A549 (cell line): ENCODE measurements around the gene TTC16. TPM values are rescaled to one million over a fixed set of nuclear protein-coding genes. Genes with fewer than 3 reads are reported as not detected.
A peak's percentile ranks its signal among the peaks of the same experiment; 100 is the strongest.

Source experiments
- ATAC-seq, 2 experiments: fragments of 200-7000 bp in 1 of 2; fragments of >200 bp in 1 of 2; cut with Nextera tagmentation in 1 of 2; cut with Tn5 transposase in 1 of 2; 3 replicates each; pipeline versions ENCODE4 v1.8.0 to v1.9.1; 2018 to 2020; ENCODE audit warnings: mild to moderate bottlenecking in 1 of 2, moderate library complexity in 1 of 2
- CTCF ChIA-PET: fragments of 300-600 bp; sonication (Branson Sonifier 250); formaldehyde crosslinking; extraction: SDS; loops from one replicate; lab custom pipeline; 2021; ENCODE audit warnings: antibody characterized with exemption, inconsistent platforms; lab: Yijun Ruan, JAX
- POLR2A ChIA-PET: fragments of 350-600 bp; formaldehyde crosslinking; extraction: SDS; loops from one replicate; lab custom pipeline; 2021; ENCODE audit warnings: antibody characterized with exemption, inconsistent platforms; lab: Yijun Ruan, JAX
- DNase-seq, 2 experiments: peaks; one replicate each; pipeline versions ENCODE4 v3.0.0 to v3.0.0-alpha.2; 2011 to 2016; ENCODE audit warnings: low read depth in 1 of 2, low spot score in 1 of 2
- FAIRE-seq: peaks from 2 replicates; lab custom pipeline; 2011; peaks lifted over from hg19 to GRCh38; lab: Jason Lieb, UNC
- H3K27ac ChIP-seq, 2 experiments: fragments of >200 bp; sonication (Bioruptor Twin); formaldehyde crosslinking; 3 replicates each; pipeline ENCODE4 v1.5.1; 2016 to 2017
- H3K4me1 ChIP-seq: fragments of >200 bp; sonication (Bioruptor Twin); formaldehyde crosslinking; 3 replicates; pipeline ENCODE4 v1.6.1; 2016
- H3K4me2 ChIP-seq: fragments of >200 bp; sonication (Bioruptor Twin); formaldehyde crosslinking; 3 replicates; pipeline ENCODE4 v1.6.1; 2016
- H3K4me3 ChIP-seq: fragments of >200 bp; sonication (Bioruptor Twin); formaldehyde crosslinking; 3 replicates; pipeline ENCODE4 v1.5.1; 2016
- H3K9me3 ChIP-seq: fragments of >200 bp; sonication (Bioruptor Twin); formaldehyde crosslinking; 3 replicates; pipeline ENCODE4 v1.6.1; 2016
- BHLHE40 ChIP-seq: IDR thresholded peaks from 2 replicates; pipeline ENCODE4 v1.6.1; 2012; ENCODE audit warnings: low read depth, low read length, inconsistent platforms
- E2F6 ChIP-seq: IDR thresholded peaks from 2 replicates; pipeline ENCODE4 v1.6.1; 2012; ENCODE audit warnings: low read depth, borderline replicate concordance
- EP300 ChIP-seq, 2 experiments: fragments of >200 bp; sonication (Bioruptor Twin); formaldehyde crosslinking; IDR thresholded peaks; 2 replicates in 1 of 2; 3 replicates in 1 of 2; pipeline ENCODE4 v1.6.1; 2016 to 2017
- FOSB ChIP-seq: fragments of 250-450 bp; sonication (Bioruptor Pico); IDR thresholded peaks from 2 replicates; pipeline ENCODE4 v1.5.0; 2020; ENCODE audit warnings: mild to moderate bottlenecking, moderate library complexity
- FOXS1 ChIP-seq: fragments of 250-450 bp; sonication (Bioruptor Pico); IDR thresholded peaks from 2 replicates; pipeline ENCODE4 v1.5.0; 2020; ENCODE audit warnings: mild to moderate bottlenecking, moderate library complexity
- HOXB5 ChIP-seq: fragments of 250-450 bp; sonication (Bioruptor Pico); IDR thresholded peaks from 2 replicates; pipeline ENCODE4 v1.5.0; 2020; ENCODE audit warnings: mild to moderate bottlenecking, moderate library complexity
- KDM1A ChIP-seq: fragments of 200-600 bp; sonication (generic); IDR thresholded peaks from 2 replicates; pipeline ENCODE4 v1.6.1; 2016; ENCODE audit warnings: low read depth, mild to moderate bottlenecking
- PBX3 ChIP-seq: IDR thresholded peaks from 2 replicates; pipeline ENCODE4 v1.6.1; 2012
- POLR2A ChIP-seq: IDR thresholded peaks from 2 replicates; pipeline ENCODE4 v1.6.1; 2012; ENCODE audit warnings: mild to moderate bottlenecking, low read length
- RAD21 ChIP-seq, 2 experiments: fragments of >200 bp in 1 of 2; sonication (Bioruptor Twin) in 1 of 2; formaldehyde crosslinking in 1 of 2; IDR thresholded peaks in 1 of 2; conservative IDR thresholded peaks in 1 of 2; 2 replicates in 1 of 2; 3 replicates in 1 of 2; pipeline ENCODE4 v1.6.1; 2012 to 2018; ENCODE audit warnings: inconsistent platforms in 1 of 2
- RFX5 ChIP-seq: fragments of 450-650 bp; IDR thresholded peaks from 2 replicates; pipeline ENCODE4 v1.7.1; 2014; ENCODE audit warnings: antibody characterized with exemption, mild to moderate bottlenecking, moderate library complexity
- RNF2 ChIP-seq: fragments of 200-600 bp; sonication (generic); IDR thresholded peaks from 2 replicates; pipeline ENCODE4 v1.6.1; 2016; ENCODE audit warnings: low read depth, mild to moderate bottlenecking, antibody characterized with exemption, moderate library complexity, borderline replicate concordance
- TP53 ChIP-seq: fragments of 250-450 bp; sonication (Bioruptor Pico); IDR thresholded peaks from 2 replicates; pipeline ENCODE4 v1.5.0; 2021; ENCODE audit warnings: mild to moderate bottlenecking, moderate library complexity
- ZSCAN20 ChIP-seq: fragments of 250-450 bp; sonication (Bioruptor Pico); IDR thresholded peaks from 2 replicates; pipeline ENCODE4 v1.8.0; 2022; ENCODE audit warnings: mild to moderate bottlenecking, moderate library complexity
- WGBS: methylation state at CpG from one replicate; pipeline ENCODE4 v1.1.6; 2017; ENCODE audit errors: missing lambda C conversion rate; 5-methylcytosine and 5-hydroxymethylcytosine counted together
- polyA plus RNA-seq, 4 experiments: library from polyadenylated mRNA; depleted of rRNA in 3 of 4; stranded (reverse); fragments of >200 nt; fragmentation: RNase III in 1 of 4; extraction: RNeasy Plus Mini Kit Qiagen cat#74134 plus additional on column Dnase treatment in 1 of 4; gene quantifications; 2 replicates in 3 of 4; 3 replicates in 1 of 4; pipeline ENCODE4 v1.2.3, GENCODE V29; 2011 to 2017

Gene TTC16
- polyA plus RNA-seq, 2 of the 4 experiments (the other 2 are of a cell fraction) = not detected

GRCh38 chr9:127720031-127720864 lies 4.4 kb downstream of the TTC16 start (continued):
- no peak for TF ChIP-seq PBX3
- no peak for TF ChIP-seq FOXS1
- no peak for TF ChIP-seq EP300 (IDR thresholded peaks at IDR 0.05)

GRCh38 chr9:127720865-127721227 lies 5.0 kb downstream of the TTC16 start:
- H3K9me3 ChIP-seq = no peaks in the 10 kb centered on the region
- peak overlapping the region; percentile 75 for H3K4me2 ChIP-seq
- CTCF ChIA-PET = interaction anchor here (0.9 to 7.4 kb wide), 4 partner anchors 8 to 217 kb away, joined by 3 to 63 read pairs (median 3); partner anchors contain the start of gene TOR2A
- no peak overlapping the region for H3K4me3 ChIP-seq
- peaks cover 30% of the 10 kb centered on the region for H3K4me1 ChIP-seq
- DNase-seq = no peak
- no peak for TF ChIP-seq E2F6
- no peak for TF ChIP-seq KDM1A
- TF ChIP-seq BHLHE40 = no peak
- TF ChIP-seq RFX5 = no peak
- TF ChIP-seq HOXB5 (CRISPR knock-in tag) = no peak
- no peak for TF ChIP-seq ZSCAN20 (CRISPR knock-in tag)
- POLR2A ChIA-PET = no interaction called here
- peak overlapping the region; percentile 67 to 88 for H3K27ac ChIP-seq
- no peak for FAIRE-seq
- peak in 1 of 2 experiments; percentile 4; a peak in 2 of 6 replicates for ATAC-seq

- no peaks in the 10 kb centered on the region for H3K9me3 ChIP-seq
- ATAC-seq = peak; percentile 78 to 84
- no peak overlapping the region for H3K4me3 ChIP-seq
- CTCF ChIA-PET = interaction anchor here (1.0 to 15.7 kb wide), 6 partner anchors 13 to 217 kb away, joined by 3 to 243 read pairs (median 3); partner anchors contain the start of gene TOR2A
- TF ChIP-seq ZSCAN20 (CRISPR knock-in tag) (no peak), RAD21 (conservative IDR thresholded peaks at IDR 0.05 in 1 of 2, IDR thresholded peaks at IDR 0.05 in 1 of 2) (peak in 1 of 2 experiments; percentile 26; a peak in 2 of 5 replicates), POLR2A (no peak), RNF2 (no peak)
- WGBS = 8% methylated on average over 9 of the region's 11 CpGs
- H3K4me1 ChIP-seq = peaks cover 26% of the 10 kb centered on the region
- peak; percentile 77 to 87 for DNase-seq
- POLR2A ChIA-PET = interaction anchor here (0.6 kb wide), 1 partner anchor 114 kb away, joined by 4 read pairs; no protein-coding TSS in a partner anchor
- FAIRE-seq = no peak
- peak overlapping the region; percentile 75 for H3K4me2 ChIP-seq
- H3K27ac ChIP-seq = peak overlapping the region; percentile 67 to 88
These were observed 5.5 kb downstream of the TTC16 start for GRCh38 chr9:127721391-127721821.

- DNase-seq = no peak
- Histone ChIP-seq H3K9me3 (no peaks in the 10 kb centered on the region), H3K27ac (peak overlapping the region; percentile 67 to 88), H3K4me1 (peaks cover 25% of the 10 kb centered on the region), H3K4me3 (no peak overlapping the region), H3K4me2 (peak overlapping the region; percentile 75)
- peak in 1 of 2 experiments; percentile 4; a peak in 3 of 6 replicates for ATAC-seq
- FAIRE-seq = no peak
- WGBS = 63% methylated on average over 12 of the region's 12 CpGs
- TF ChIP-seq TP53 (no peak), FOSB (no peak)
- POLR2A ChIA-PET = no interaction called here
- CTCF ChIA-PET = interaction anchor here (0.6 to 15.7 kb wide), 9 partner anchors 9 to 218 kb away, joined by 3 to 243 read pairs (median 3); partner anchors contain the start of gene TOR2A
These were observed 6.3 kb downstream of the TTC16 start for GRCh38 chr9:127722055-127722745.
